ENCODE data around the gene FAM3D.

Gene FAM3D

DNA sequence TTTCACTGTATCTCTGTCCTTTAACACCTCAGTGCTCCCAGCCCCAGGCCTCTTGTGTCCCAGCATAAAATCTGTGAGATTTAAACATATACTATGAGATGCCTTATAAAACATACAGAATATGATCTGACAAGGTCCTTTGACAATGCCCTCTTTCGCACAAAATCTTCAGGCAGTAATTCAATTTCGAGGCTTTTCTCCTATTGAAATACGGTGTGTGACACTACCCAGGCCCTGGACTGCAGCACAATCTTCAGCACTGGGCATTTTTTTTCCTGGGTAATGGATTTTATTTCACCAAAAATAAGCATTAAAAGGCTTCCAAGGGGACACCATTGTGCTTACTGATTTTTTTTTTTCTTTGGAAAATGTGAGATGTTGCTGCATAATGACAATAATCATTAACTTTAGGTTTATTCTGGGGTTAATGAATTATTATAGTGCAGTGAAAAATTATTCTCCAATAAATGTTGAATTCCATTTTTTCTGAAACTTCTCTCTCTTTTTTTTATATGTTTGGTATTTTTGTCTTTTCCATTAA lies 40.9 kb upstream of the FAM3D start:
- TF ChIP-seq FOXP2 (optimal IDR thresholded peaks at IDR 0.05; ENCODE audit: borderline replicate concordance, extremely low read depth, extremely low read length, insufficient read depth) (no peak), TAF1 (IDR thresholded peaks at IDR 0.05; ENCODE audit: borderline replicate concordance, insufficient read depth, low read length) (no peak), POLR2AphosphoS5 (IDR thresholded peaks at IDR 0.05; ENCODE audit: low read depth, low read length) (no peak), SIN3A (IDR thresholded peaks at IDR 0.05; ENCODE audit: borderline replicate concordance, insufficient read depth, low read length) (no peak)
- TF ChIP-seq, protein P1, sequence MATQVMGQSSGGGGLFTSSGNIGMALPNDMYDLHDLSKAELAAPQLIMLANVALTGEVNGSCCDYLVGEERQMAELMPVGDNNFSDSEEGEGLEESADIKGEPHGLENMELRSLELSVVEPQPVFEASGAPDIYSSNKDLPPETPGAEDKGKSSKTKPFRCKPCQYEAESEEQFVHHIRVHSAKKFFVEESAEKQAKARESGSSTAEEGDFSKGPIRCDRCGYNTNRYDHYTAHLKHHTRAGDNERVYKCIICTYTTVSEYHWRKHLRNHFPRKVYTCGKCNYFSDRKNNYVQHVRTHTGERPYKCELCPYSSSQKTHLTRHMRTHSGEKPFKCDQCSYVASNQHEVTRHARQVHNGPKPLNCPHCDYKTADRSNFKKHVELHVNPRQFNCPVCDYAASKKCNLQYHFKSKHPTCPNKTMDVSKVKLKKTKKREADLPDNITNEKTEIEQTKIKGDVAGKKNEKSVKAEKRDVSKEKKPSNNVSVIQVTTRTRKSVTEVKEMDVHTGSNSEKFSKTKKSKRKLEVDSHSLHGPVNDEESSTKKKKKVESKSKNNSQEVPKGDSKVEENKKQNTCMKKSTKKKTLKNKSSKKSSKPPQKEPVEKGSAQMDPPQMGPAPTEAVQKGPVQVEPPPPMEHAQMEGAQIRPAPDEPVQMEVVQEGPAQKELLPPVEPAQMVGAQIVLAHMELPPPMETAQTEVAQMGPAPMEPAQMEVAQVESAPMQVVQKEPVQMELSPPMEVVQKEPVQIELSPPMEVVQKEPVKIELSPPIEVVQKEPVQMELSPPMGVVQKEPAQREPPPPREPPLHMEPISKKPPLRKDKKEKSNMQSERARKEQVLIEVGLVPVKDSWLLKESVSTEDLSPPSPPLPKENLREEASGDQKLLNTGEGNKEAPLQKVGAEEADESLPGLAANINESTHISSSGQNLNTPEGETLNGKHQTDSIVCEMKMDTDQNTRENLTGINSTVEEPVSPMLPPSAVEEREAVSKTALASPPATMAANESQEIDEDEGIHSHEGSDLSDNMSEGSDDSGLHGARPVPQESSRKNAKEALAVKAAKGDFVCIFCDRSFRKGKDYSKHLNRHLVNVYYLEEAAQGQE (IDR thresholded peaks at IDR 0.05; ENCODE audit: insufficient read depth in 1 of 2, low read depth in 2 of 2, low read length in 2 of 2): no peak

DNA sequence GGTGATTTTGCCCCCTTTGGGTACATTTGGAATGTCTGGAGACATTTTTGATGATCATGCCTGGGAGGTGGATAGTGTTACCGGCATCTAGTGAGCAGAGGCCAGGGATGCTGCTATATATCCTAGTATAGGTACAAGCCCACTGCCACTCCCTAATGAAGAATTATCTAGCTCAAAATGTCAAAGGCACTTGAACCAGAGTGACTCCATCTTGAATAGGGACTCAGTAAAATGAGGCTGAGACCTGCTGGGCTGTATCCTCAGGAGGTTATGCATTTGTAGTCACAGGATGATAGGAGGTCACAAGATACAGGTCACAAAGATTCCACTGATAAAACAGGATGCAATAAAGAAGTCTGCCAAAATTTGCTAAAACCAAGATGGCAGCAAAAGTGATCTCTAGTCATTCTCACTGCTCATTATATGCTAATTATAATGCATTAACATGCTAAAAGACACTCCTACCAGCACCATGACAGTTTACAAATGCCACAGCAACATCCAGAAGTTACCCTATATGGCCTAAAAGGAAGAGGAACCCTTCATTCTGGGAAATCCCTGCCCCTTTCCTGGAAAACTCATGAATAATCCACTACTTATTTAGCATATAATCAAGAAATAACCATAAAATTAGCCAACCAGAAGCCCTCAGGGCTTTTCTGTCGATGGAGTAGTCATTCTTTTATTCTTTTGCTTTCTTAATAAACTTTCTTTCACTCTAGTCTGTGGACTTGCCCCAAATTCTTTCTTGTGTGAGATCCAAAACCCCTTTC lies 40.0 kb upstream of the FAM3D start:
- TF ChIP-seq SIN3A (IDR thresholded peaks at IDR 0.05; ENCODE audit: borderline replicate concordance, insufficient read depth, low read length) (no peak), TAF1 (IDR thresholded peaks at IDR 0.05; ENCODE audit: borderline replicate concordance, insufficient read depth, low read length) (no peak), FOXP2 (optimal IDR thresholded peaks at IDR 0.05; ENCODE audit: borderline replicate concordance, extremely low read depth, extremely low read length, insufficient read depth) (no peak)
- TF ChIP-seq, protein P1 (IDR thresholded peaks at IDR 0.05; ENCODE audit: insufficient read depth in 1 of 2, low read depth in 2 of 2, low read length in 2 of 2): no peak

DNA sequence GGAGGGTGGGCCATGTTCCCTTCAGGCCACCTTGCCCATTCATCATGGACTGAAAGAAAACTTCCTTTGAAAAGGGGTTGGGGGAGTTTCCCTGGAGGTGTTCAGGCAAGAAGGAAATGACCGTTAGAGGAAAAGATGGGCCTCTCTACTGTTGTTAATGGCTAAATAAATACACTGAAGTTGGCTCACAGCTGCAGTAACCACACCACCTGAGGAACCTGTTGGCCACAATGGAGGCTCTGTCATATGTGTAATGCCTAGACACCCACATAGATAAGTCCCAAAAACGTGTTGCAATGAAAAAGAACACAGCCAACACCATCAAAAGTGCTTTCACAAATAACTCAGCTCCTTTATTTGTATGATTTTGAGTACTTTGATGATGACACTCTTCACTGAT lies 38.2 kb upstream of the FAM3D start:
- TF ChIP-seq SIN3A (IDR thresholded peaks at IDR 0.05; ENCODE audit: borderline replicate concordance, insufficient read depth, low read length) (no peak), POLR2AphosphoS5 (IDR thresholded peaks at IDR 0.05; ENCODE audit: low read depth, low read length) (no peak), FOXP2 (optimal IDR thresholded peaks at IDR 0.05; ENCODE audit: borderline replicate concordance, extremely low read depth, extremely low read length, insufficient read depth) (no peak), TAF1 (IDR thresholded peaks at IDR 0.05; ENCODE audit: borderline replicate concordance, insufficient read depth, low read length) (no peak)
- TF ChIP-seq, protein P1 (IDR thresholded peaks at IDR 0.05; ENCODE audit: insufficient read depth in 1 of 2, low read depth in 2 of 2, low read length in 2 of 2): no peak

DNA sequence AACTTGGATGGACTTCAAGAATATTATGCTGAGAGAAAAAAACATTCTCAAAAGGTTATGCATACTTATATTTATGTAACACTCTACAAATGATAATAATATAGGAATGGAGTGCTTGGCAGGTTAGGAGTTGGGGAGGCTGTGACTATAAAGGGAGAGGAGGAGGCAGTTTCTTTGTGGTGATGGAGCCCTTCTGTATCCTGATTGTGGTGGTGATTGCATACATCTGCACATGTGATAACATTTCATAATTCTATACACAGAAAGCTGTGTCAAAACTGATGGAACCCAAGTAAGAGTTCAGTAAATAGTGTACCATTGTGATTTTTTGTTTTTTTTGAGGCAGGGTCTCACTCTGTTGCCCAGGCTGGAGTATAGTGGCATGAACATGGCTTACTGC lies 31.7 kb upstream of the FAM3D start:
- TF ChIP-seq POLR2AphosphoS5 (IDR thresholded peaks at IDR 0.05; ENCODE audit: low read depth, low read length): no peak
- no peak for TF ChIP-seq TAF1 (IDR thresholded peaks at IDR 0.05; ENCODE audit: borderline replicate concordance, insufficient read depth, low read length)
- no peak for TF ChIP-seq FOXP2 (optimal IDR thresholded peaks at IDR 0.05; ENCODE audit: borderline replicate concordance, extremely low read depth, extremely low read length, insufficient read depth)
- TF ChIP-seq, protein P1 (IDR thresholded peaks at IDR 0.05; ENCODE audit: insufficient read depth in 1 of 2, low read depth in 2 of 2, low read length in 2 of 2): no peak
- TF ChIP-seq SIN3A (IDR thresholded peaks at IDR 0.05; ENCODE audit: borderline replicate concordance, insufficient read depth, low read length): no peak
